KOPT-K1 (cell line): ENCODE data around the gene QPCTL.
A peak's percentile ranks its signal among the peaks of the same experiment; 100 is the strongest.
"Not testable (repeated sequence)": the region's sequence is repeated elsewhere in the genome, so short reads cannot be mapped to it uniquely, and the experiment has no call there.

Experiments used
- H3K27ac ChIP-seq: fragments of 200-600 bp; sonication (generic); 2 replicates; pipeline ENCODE4 v1.5.1; 2016; ENCODE audit warnings: antibody characterized with exemption, mild to moderate bottlenecking, low read depth, low read length; ENCODE audit not compliant: poor library complexity, severe bottlenecking
- H3K36me3 ChIP-seq: fragments of 200-600 bp; sonication (generic); 2 replicates; pipeline ENCODE4 v1.5.1; 2017; ENCODE audit warnings: antibody characterized with exemption, mild to moderate bottlenecking, low read length, moderate library complexity; ENCODE audit not compliant: insufficient read depth
- H3K9me3 ChIP-seq: fragments of 200-600 bp; sonication (generic); 2 replicates; pipeline ENCODE4 v1.5.1; 2017; ENCODE audit warnings: antibody characterized with exemption, low read length, mild to moderate bottlenecking; ENCODE audit not compliant: insufficient read depth, poor library complexity, severe bottlenecking

Gene QPCTL

DNA sequence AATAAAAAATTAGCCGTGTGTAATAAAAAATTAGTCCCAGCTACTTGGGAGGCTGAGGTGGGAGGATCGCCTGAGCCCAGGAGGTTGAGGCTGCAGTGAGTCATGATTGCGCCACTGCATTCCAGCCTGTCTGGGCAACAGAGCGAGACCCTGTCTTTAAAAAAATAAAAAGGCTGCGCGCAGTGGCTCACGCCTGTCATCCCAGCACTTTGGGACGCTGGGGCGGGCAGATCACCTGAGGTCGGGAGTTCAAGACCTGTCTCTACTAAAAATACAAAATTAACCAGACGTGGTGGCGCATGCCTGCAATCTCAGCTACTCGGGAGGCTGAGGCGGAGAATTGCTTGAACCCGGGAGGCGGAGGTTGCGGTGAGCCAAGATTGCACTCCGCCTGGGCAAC, 36.2 kb downstream of the QPCTL start:
- H3K27ac ChIP-seq, H3K9me3 ChIP-seq, H3K36me3 ChIP-seq: not testable (repeated sequence)

DNA sequence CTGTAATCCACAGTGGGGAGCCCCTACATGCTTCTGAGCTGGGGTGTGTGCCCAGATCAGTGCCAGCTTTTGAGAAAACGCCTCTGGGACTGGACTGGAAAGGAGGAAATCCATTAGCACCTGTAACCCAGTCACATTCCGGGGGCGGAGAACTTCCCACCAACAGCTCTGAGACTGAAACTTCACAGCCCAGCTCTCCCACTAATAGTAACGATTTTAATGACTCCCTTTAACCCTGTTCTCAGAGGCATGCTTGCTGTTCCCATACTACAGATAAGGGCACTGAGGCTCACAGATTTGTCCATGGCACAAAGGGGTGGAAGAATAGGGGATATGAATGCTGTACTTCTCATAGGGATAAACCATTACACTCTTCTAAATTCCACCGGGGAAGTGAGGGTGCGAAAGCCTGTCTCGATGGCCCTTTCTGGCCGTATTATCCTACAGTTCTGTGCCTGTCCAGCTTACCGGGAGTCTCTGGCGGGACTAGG, 37.4 kb downstream of the QPCTL start:
- H3K36me3 ChIP-seq: no peaks in the 10 kb centered on the region
- H3K9me3 ChIP-seq: no peaks in the 10 kb centered on the region
- H3K27ac ChIP-seq: peak overlapping the region; percentile 71

DNA sequence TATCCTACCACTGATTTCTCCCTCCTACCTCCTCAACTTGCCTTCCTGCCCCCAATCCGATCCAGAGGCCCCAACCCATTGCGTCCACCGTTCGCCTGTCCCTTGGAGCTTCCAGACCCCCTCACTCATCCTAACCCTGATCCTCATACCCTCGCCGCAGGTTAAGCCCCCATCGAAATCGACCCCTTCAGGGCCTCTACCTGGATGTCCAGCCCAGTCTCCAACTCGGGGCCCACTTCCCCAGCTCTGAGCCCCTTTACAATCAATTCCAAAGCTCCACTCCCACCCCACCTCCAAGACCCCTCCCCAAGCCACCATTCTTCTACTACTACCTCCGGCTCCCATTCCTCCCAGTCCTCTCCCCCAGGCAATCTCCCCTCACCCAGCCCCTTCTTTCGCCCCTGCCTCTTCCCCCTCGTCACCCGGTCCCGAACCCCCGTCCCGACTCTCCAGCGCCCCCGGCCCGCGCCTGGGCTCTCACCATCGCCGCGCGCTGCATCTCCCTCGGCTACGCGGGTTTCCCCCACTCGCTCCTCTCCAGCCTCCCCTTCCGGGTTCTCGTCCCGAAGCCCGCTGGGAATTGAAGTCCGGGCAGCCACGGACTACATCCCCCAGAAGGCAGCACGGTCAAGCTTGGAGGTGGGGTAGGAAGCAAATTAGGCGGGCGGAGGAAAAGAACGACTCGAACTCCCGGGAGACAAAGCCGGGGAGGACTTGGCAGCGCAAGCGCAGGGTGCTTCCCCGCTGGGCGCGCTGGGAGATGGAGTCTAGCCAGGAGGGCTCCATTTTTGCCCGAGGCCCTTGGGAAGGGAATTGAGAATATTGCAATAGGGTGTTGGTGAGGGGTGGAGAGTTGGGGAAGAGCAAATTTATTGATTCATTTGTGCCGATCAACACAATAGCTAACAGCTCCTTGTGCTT, 38.2 kb downstream of the QPCTL start, which contains the start of gene FBXO46:
Gene FBXO46 (minus strand): TSS at position 529 of the 921 bp plus-strand sequence. CDS start 17,401 bp downstream, outside the sequence.
- H3K36me3 ChIP-seq: no peaks in the 10 kb centered on the region
- no peaks in the 10 kb centered on the region for H3K9me3 ChIP-seq
- H3K27ac ChIP-seq: peak within 1 kb of the TSS; percentile 71

DNA sequence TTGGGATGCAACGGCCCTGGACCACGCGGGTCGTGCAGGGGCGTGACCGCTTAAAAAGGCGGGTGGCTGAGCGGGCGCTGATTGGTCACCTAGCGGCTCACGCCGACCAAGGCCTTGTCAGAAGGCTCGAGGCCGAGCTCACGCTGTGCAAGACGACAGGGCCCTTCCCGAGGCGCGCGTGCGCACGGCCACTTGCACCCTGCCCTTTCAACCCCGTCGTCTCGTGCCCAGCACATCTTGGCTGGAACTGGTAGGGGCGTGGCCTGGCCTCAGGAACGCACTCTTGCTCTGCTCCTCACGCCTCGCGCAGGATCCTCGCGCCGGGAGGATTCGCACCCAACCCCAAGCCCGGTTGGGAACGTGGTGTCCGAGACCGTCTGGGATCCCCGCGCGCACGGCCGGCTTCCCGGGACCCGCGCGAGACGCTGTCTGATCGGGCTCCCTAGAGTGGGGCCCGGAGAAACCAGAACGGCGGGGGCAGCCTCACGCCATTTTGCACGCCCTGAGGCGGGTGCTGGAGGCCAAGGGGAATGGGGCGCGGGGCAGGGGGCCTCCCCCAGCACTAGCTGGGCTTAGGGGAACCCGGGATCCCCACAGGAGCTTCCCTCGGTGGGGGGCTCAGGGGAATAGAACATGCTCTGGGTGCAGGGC, 40.8 kb downstream of the QPCTL start, which contains the start of gene MEIOSIN:
Gene MEIOSIN (plus strand): TSS at position 280 of the 651 bp plus-strand sequence. CDS start 1,938 bp downstream, outside the sequence.
- Histone ChIP-seq H3K27ac (no peak within 1 kb of the TSS), H3K36me3 (no peaks in the 10 kb centered on the region), H3K9me3 (no peaks in the 10 kb centered on the region)

DNA sequence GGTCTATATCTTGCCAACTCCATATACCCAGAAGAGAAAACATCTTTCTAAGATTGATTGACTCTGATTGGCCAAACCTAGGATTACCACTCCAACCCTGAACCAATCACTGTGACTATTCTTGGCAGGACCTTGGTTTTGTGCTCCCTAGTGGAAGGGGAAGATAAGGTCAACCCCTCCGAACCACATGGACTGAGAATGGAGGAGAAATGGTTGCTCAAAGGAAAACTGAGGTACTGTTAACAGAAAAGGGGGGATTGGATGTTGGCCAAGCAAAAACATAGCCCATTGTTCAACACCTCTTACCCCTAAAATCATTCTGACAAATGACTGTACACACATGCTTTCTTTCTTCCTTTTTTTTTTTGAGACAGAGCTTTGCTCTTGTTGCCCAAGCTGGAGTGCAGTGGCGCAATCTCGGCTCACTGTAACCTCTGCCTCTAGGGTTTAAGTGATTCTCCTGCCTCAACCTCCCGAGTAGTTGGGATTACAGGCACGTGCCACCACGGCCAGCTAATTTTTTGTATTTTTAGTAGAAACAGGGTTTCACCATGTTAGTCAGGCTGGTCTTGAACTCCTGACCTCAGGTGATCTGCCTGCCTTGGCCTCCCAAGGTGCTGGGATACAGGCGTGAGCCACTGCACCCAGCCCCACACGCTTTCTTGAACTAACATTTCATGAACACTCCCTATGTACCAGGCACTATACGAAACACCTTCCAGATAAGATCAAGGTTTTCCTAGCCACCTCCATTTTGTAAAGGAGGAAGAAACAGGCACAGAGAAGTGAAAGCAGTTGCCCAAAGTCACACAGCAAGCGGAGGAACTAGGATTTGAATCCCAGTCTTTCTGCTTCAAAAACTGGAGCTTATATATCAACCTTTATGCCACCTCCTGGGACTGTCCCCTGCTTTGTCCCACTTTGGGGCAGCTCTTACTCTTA, 47.3 kb downstream of the QPCTL start:
- H3K9me3 ChIP-seq: no peaks in the 10 kb centered on the region

DNA sequence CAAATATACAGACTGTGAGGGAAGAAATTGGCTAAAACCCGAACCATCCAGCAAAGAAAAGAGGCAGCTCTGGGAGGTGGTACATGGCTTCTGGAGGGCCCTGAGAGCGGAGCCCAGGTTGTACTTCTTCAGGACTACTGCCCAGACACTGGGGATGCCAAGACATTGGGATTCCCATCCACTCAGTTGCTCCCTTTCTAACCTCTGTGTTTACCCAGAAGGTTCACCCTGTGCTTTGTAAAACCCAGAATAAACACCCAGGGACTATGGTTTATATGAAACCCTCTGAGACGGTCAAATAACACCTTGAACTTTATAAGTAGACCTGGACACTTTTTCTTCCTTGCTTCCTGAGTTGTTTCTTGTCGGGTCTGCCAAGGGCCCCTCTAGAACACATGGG, 50.5 kb downstream of the QPCTL start:
- Histone ChIP-seq H3K9me3 (no peaks in the 10 kb centered on the region), H3K36me3 (no peaks in the 10 kb centered on the region), H3K27ac (no peak overlapping the region)

More for the DNA sequence above, 47.3 kb downstream of the QPCTL start:
- H3K27ac ChIP-seq: no peak overlapping the region
- H3K36me3 ChIP-seq: no peaks in the 10 kb centered on the region

DNA sequence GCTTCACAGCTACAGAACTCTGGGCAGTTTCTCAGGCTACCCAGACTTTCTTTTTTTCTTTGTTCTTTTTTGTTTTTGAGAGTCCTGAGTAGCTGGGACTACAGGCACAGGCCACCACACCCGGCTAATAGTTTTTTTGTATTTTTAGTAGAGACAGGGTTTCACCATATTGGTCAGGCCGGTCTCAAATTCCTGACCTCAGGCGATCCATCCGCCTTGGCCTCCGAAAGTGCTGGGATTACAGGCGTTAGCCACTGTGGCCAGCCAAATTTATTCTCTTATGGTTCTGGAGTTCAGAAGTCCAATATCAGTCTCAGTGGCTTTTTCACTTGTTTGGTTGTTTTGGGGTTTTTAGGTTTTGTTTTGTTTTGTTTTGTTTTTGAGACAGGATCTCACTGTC, 53.1 kb downstream of the QPCTL start:
- Histone ChIP-seq H3K9me3 (no peaks in the 10 kb centered on the region), H3K36me3 (no peaks in the 10 kb centered on the region), H3K27ac (no peak overlapping the region)

DNA sequence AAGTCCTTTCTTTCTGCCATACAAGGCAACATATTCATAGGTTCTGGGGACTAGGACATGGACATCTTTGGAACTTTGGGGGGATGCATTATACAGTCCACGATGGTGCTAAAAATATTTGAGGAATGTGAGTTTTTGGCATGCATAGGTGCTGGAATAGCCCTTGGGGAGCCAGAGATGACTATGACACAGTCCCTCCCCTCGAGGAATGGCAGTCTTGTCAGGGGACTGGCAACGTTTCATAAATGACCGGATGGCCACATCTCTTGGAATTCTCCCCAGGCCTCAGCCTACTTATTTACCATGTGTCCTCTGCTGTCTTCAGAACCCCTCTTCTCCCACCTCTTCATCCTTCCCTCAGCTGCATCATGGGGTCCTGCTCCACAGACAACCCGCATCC, 54.4 kb downstream of the QPCTL start:
- Histone ChIP-seq H3K36me3 (no peaks in the 10 kb centered on the region), H3K27ac (no peak overlapping the region), H3K9me3 (no peaks in the 10 kb centered on the region)

DNA sequence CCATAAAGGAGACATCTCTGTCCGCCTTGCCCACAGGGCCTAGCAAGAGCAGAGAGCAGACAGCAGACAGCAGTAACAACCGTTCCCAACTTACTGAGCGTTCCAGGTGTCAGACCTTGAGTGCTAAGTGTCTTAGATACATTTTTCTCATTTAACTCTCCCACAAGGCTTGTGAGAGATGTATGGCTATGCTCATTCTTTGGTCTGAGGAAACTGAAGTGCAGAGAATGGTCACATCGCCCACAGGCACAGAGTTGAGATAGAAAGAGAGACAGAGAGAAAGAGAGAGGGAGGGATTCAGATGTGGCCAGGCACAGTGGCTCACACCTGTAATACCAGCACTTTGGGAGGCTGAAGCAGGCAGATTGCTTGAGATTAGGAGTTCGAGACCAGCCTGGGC, 55.0 kb downstream of the QPCTL start:
- Histone ChIP-seq H3K36me3 (no peaks in the 10 kb centered on the region), H3K9me3 (no peaks in the 10 kb centered on the region), H3K27ac (no peak overlapping the region)

DNA sequence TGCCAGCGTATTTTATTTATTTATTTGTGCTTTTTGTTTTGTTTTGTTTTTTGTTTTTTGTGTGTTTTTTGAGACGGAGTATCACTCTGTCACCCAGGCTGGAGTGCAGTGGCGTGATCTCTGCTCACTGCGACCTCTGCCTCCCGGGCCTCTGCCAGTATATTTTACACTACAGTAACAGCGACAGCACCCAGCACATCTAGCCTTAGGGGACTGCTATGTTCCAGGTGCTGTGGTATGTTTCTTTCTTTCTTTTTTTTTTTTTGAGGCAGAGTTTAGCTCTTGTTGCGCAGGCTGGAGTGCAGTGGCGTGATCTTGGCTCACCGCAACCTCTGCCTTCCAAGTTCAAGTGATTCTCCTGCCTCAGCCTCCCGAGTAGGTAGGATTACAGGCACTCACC, 59.0 kb downstream of the QPCTL start:
- H3K36me3 ChIP-seq, H3K27ac ChIP-seq, H3K9me3 ChIP-seq: not testable (repeated sequence)

DNA sequence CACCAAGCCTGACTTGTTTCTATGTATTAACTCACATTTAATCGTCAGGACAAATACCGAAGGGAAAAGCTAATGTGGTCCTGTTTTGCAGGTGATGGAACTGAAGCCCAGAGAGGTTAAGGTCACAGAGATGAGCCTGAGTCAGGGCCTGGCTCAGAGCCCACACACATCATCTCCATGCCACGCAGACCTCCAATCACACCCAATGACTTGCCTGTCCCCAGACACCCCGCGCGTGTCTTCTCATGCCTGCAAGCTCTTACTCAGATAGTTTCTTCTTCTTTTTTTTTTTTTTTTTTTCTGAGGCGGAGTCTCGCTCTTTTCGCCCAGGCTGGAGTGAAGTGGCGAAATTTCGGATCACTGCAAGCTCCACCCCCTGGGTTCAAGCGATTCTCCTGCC, 60.2 kb downstream of the QPCTL start:
- Histone ChIP-seq H3K36me3 (no peaks in the 10 kb centered on the region), H3K9me3 (no peaks in the 10 kb centered on the region), H3K27ac (no peak overlapping the region)

DNA sequence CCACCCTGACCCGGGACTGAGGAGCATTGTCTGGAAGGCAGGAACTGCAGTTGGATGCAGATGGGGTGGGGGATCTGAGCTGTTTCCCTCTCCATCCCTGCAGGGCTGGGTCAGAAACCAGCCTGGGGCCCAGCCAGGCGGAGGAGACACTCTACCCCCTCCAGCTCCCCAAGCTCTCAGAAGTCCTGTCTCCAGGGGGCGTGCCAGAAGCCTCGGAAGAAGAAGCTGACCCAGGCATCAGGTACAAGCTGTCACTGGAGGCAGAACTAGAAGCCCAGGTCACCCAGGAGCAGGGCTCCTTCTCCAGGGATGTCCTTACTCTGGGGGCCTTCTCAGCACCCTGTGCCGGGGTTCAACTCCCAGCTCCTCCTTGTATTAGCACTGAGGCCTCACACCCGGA, 61.1 kb downstream of the QPCTL start:
- Histone ChIP-seq H3K9me3 (no peaks in the 10 kb centered on the region), H3K36me3 (no peaks in the 10 kb centered on the region), H3K27ac (no peak overlapping the region)
